Measurements from ENCODE around the gene STT3A.
A peak's percentile ranks its signal among the peaks of the same experiment; 100 is the strongest.

STT3A gene

GRCh38 chr11:125605417-125605816 is 12.8 kb downstream of the STT3A start:
- DNase-seq (ENCODE audit: insufficient read length, low spot score) (no peak), FAIRE-seq (no peak)
- TF ChIP-seq POLR2A (IDR thresholded peaks at IDR 0.05; ENCODE audit: low read depth, low read length) = no peak

DNA sequence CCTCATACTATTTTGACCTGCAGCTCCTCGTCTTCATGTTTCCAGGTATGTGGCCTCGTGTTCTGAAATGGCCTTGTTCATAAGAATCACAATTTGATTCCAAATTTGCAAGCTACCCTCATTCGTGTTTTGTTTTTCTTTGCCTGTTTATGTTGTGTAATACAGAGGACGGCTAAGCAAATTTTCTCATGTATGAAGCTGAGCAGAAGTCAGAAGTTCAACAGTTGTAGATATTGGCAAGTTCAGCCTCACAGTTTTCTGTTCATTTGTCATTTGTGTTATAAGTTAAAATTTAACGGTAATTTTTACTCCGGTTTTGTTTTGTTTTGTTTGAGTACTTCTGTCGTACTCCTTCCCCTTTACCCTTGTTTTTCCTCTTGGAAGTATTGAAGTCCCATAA is 16.9 kb downstream of the STT3A start:
- DNase-seq (ENCODE audit: insufficient read length, low spot score) = no peak
- TF ChIP-seq POLR2A (IDR thresholded peaks at IDR 0.05; ENCODE audit: low read depth, low read length) = no peak
- no peak for FAIRE-seq

GRCh38 chr11:125618383-125618782 is 25.7 kb downstream of the STT3A start:
- no peak for TF ChIP-seq POLR2A (IDR thresholded peaks at IDR 0.05; ENCODE audit: low read depth, low read length)
- no peak for FAIRE-seq
- no peak for DNase-seq (ENCODE audit: insufficient read length, low spot score)

DNA sequence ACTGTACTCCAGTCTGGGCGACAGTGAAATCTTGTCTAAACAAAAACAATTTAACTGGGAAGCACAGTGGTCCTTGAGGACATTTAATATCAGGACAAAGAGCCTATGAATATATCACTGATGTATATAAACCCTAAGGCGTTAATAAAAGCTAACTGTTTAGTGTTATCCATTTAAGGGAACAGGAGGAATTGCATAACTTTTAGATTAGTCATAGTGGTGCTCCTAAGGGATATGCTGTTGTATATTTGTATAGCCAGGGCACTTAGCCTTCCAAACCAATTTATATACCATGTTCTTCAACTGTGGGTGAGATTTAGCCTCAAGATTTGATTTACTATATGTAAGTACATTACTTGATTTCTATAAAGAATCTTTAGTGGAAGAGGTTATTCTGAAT is 29.3 kb downstream of the STT3A start:
- peak; percentile 14 for DNase-seq (ENCODE audit: insufficient read length, low spot score)
- FAIRE-seq = peak; percentile 6
- TF ChIP-seq POLR2A (IDR thresholded peaks at IDR 0.05; ENCODE audit: low read depth, low read length) = no peak

DNA sequence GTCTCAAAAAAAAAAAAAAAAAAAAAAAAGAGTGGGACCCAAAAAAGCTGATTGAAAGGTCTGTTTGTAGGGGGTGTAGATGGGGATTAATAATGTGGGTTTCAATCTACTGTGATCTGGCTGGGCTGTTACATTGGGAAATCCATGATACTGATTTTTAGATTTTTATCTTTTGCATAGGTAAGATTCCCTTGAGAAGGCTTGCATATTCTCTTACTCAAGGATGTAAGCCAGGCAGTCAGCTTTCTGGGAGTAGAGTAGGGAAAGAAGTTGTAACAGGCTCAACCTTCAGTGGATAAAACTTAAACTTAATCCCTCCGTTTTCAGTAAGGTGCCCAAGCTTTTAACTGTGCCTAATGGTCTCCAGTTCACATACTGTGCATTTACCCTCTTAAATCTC is 30.4 kb downstream of the STT3A start:
- FAIRE-seq (no peak), DNase-seq (ENCODE audit: insufficient read length, low spot score) (no peak)
- no peak for TF ChIP-seq POLR2A (IDR thresholded peaks at IDR 0.05; ENCODE audit: low read depth, low read length)

GRCh38 chr11:125624756-125625213 is 32.1 kb downstream of the STT3A start, which contains the start of gene CHEK1:
TSS of gene CHEK1 (plus strand) at chr11:125625163. CDS start at chr11:125626769, 1,606 bp downstream.
- no peak for DNase-seq (ENCODE audit: insufficient read length, low spot score)
- TF ChIP-seq POLR2A (IDR thresholded peaks at IDR 0.05; ENCODE audit: low read depth, low read length) = no peak
- FAIRE-seq = no peak

DNA sequence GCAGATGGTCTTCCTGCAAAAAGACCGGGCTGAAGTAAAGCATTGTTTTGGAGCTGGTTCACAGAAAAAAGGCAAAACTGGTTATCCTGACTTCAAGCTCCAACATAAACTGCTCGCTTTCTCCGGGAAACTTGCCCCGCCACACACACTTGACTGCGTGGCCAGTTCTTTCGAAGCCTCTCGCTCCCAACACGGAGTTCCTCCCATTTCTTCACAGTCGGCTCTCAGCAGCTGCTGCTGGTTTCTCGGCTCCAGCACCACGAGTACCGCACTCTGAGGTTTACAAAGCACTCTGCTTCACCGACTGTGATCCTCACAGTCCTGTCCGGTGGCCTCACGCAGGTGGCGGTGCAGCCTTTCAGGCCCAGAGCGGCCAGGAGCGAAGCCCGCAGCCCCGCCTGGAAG is 32.6 kb downstream of the STT3A start:
- FAIRE-seq (no peak), DNase-seq (ENCODE audit: insufficient read length, low spot score) (no peak)
- TF ChIP-seq POLR2A (IDR thresholded peaks at IDR 0.05; ENCODE audit: low read depth, low read length) = no peak; the same call in 1 of the 2 replicates

- DNase-seq (ENCODE audit: insufficient read length, low spot score) (peak; percentile 29), FAIRE-seq (peak; percentile 38)
- TF ChIP-seq POLR2A (IDR thresholded peaks at IDR 0.05; ENCODE audit: low read depth, low read length) = peak; percentile 49
Observed at GRCh38 chr11:125625630-125626287, 33.1 kb downstream of the STT3A start.

- DNase-seq (ENCODE audit: insufficient read length, low spot score) (peak; percentile 50), FAIRE-seq (peak; percentile 92)
- no peak for TF ChIP-seq POLR2A (IDR thresholded peaks at IDR 0.05; ENCODE audit: low read depth, low read length)
Observed at GRCh38 chr11:125626288-125626950, 33.8 kb downstream of the STT3A start.

GRCh38 chr11:125627236-125627910 is 34.7 kb downstream of the STT3A start:
- DNase-seq (ENCODE audit: insufficient read length, low spot score) (no peak), FAIRE-seq (peak; percentile 38)
- no peak for TF ChIP-seq POLR2A (IDR thresholded peaks at IDR 0.05; ENCODE audit: low read depth, low read length)

GRCh38 chr11:125637840-125638239 is 45.2 kb downstream of the STT3A start:
- FAIRE-seq = no peak
- DNase-seq (ENCODE audit: insufficient read length, low spot score) = no peak
- TF ChIP-seq POLR2A (IDR thresholded peaks at IDR 0.05; ENCODE audit: low read depth, low read length) = no peak

GRCh38 chr11:125638315-125638714 is 45.7 kb downstream of the STT3A start:
- FAIRE-seq (no peak), DNase-seq (ENCODE audit: insufficient read length, low spot score) (no peak)
- TF ChIP-seq POLR2A (IDR thresholded peaks at IDR 0.05; ENCODE audit: low read depth, low read length) = no peak

DNA sequence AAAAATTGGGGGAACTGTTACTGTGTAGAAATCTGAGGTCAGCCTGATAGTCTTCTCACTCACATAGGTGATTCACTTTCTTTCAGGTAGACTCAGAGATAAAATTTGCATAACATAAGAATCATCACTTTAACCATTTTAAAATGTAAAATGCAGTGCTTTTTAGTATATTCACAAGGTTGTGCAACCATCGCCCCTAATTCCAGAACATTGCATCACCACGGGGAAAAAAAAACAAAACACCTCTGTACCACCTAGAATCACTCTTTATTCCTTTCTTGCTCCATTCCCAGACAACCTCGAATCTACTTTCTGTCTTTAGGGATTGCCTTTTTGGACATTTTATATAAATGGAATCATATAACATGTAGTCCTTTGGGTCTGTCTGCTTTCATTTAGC is 53.2 kb downstream of the STT3A start:
- no peak for FAIRE-seq
- no peak for DNase-seq (ENCODE audit: insufficient read length, low spot score)
- no peak for TF ChIP-seq POLR2A (IDR thresholded peaks at IDR 0.05; ENCODE audit: low read depth, low read length)

DNA sequence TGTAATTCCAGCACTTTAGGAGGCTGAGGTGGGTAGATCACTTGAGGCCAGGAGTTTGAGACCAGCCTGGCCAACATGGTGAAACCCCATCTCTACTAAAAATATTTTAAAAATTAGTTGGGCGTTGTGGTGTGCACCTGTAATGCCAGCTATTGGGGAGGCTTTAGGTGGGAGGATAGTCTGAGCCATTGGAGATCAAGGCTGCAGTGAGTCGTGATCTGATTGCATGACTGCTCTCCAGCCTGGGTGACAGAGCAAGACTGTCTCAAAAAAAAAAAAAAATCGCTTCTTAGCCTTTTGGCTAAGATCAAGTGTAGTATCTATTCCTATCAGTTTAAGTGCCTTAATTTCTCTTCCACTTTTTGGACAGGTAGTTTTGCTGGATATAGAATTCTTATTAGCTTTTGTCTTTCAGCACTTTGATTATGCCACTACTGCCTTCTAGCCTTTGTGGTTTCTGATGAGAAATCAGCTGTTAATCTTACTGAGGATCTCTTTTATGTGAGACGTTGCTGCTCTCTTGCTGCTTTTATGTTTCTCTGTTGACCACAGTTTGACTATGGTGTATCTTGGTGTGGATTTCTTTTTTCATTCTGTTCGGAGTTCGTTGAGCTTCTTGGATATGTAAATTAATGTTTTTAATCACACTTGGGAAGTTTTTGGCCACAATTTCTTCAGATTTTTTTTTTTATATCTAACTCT is 57.0 kb downstream of the STT3A start:
- no peak for TF ChIP-seq POLR2A (IDR thresholded peaks at IDR 0.05; ENCODE audit: low read depth, low read length)
- no peak for FAIRE-seq

More for the DNA sequence above, 57.0 kb downstream of the STT3A start:
- no peak for DNase-seq (ENCODE audit: insufficient read length, low spot score)

Measured in H54 (cell line).